ENCODE data around the gene OSBPL6.

The OSBPL6 gene

DNA sequence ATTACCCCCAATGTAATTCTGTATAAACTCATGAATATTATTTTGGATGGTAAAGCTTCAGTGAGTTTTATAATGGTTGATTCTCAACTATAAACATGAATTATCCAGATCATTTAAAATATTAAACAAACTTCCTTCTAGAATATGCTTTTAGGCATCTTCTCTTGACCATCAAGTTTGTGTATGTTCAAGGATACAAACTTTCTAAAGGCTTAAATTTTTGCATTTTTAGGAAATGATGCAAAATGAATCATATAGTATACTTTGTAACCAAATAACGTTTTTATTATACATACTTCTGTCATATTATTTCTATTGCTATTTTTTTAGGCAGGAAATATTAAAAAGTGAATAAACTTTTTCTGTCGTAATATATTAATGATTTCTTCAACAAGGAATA is 62.8 kb downstream of the OSBPL6 start:
- H3K36me3 ChIP-seq (replicated peaks; ENCODE audit: insufficient read depth, low read length) = no peaks in the 10 kb centered on the region
- no peak for DNase-seq

DNA sequence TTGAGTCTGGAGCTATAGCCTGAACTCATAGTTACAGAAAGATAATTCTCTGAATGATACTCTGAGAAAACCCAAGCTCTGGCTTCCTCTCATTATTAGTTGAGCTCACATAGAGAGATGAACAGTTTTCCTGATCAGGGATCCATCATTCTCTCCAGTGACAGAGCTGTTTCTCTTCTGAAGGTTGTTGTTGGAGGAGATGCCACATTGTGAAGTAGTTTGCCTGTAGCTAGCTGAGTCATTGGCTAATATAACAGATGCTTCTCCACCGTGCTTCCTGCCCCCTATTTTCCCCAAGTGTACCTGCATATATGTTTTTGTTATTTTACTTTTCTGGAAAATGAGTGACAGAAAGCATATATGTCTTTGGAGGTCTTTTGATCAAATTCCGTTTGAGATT is 64.6 kb downstream of the OSBPL6 start:
- Histone ChIP-seq H3K9me2 (replicated peaks; ENCODE audit: insufficient read depth, low read length) (no peaks in the 10 kb centered on the region), H3K4me1 (ENCODE audit: low read length) (no peaks in the 10 kb centered on the region), H3K79me2 (ENCODE audit: low read length) (no peaks in the 10 kb centered on the region), H4K20me1 (ENCODE audit: insufficient read depth, low read length) (no peaks in the 10 kb centered on the region), H3F3A (ENCODE audit: insufficient read depth, low read length) (no peaks in the 10 kb centered on the region), H3K4me2 (ENCODE audit: low read depth, low read length) (no peak overlapping the region), H3K9me3 (replicated peaks; ENCODE audit: insufficient read depth, low read length) (no peaks in the 10 kb centered on the region), H3K9ac (ENCODE audit: low read length) (no peak overlapping the region), H3K4me3 (ENCODE audit: low read length) (no peak overlapping the region), H2AFZ (ENCODE audit: low read length) (no peak overlapping the region), H3K36me3 (replicated peaks; ENCODE audit: insufficient read depth, low read length) (no peaks in the 10 kb centered on the region), H3K27me3 (replicated peaks; ENCODE audit: insufficient read depth, low read length) (no peaks in the 10 kb centered on the region), H3K27ac (ENCODE audit: low read length) (no peak overlapping the region)
- TF ChIP-seq CTCF (IDR thresholded peaks at IDR 0.05; ENCODE audit: low read length) = no peak
- TF ChIP-seq EZH2phosphoT487 (IDR thresholded peaks at IDR 0.05; ENCODE audit: low read length) = no peak
- no peak for TF ChIP-seq EZH2 (optimal IDR thresholded peaks at IDR 0.05; ENCODE audit: low read depth, low read length)
- DNase-seq = no peak

More for the DNA sequence above, 62.8 kb downstream of the OSBPL6 start:
- Histone ChIP-seq H3K79me2 (ENCODE audit: low read length) (no peaks in the 10 kb centered on the region), H3K4me3 (ENCODE audit: low read length) (no peak overlapping the region), H4K20me1 (ENCODE audit: insufficient read depth, low read length) (no peaks in the 10 kb centered on the region), H3K9me3 (replicated peaks; ENCODE audit: insufficient read depth, low read length) (no peaks in the 10 kb centered on the region), H3K4me2 (ENCODE audit: low read depth, low read length) (no peak overlapping the region), H3K27ac (ENCODE audit: low read length) (no peak overlapping the region), H3K27me3 (replicated peaks; ENCODE audit: insufficient read depth, low read length) (no peaks in the 10 kb centered on the region), H3F3A (ENCODE audit: insufficient read depth, low read length) (no peaks in the 10 kb centered on the region), H2AFZ (ENCODE audit: low read length) (no peak overlapping the region), H3K9ac (ENCODE audit: low read length) (no peak overlapping the region), H3K9me2 (replicated peaks; ENCODE audit: insufficient read depth, low read length) (no peaks in the 10 kb centered on the region), H3K4me1 (ENCODE audit: low read length) (no peaks in the 10 kb centered on the region)
- TF ChIP-seq EZH2 (optimal IDR thresholded peaks at IDR 0.05; ENCODE audit: low read depth, low read length) (no peak), EZH2phosphoT487 (IDR thresholded peaks at IDR 0.05; ENCODE audit: low read length) (no peak), CTCF (IDR thresholded peaks at IDR 0.05; ENCODE audit: low read length) (no peak)

GRCh38 chr2:178263159-178263860 is 69.0 kb downstream of the OSBPL6 start:
- Histone ChIP-seq H3K4me3 (ENCODE audit: low read length) (no peak overlapping the region), H3K36me3 (replicated peaks; ENCODE audit: insufficient read depth, low read length) (no peaks in the 10 kb centered on the region), H3K4me2 (ENCODE audit: low read depth, low read length) (no peak overlapping the region), H3K9ac (ENCODE audit: low read length) (no peak overlapping the region), H3K27me3 (replicated peaks; ENCODE audit: insufficient read depth, low read length) (no peaks in the 10 kb centered on the region), H2AFZ (ENCODE audit: low read length) (no peak overlapping the region), H3K27ac (ENCODE audit: low read length) (no peak overlapping the region), H3K9me3 (replicated peaks; ENCODE audit: insufficient read depth, low read length) (no peaks in the 10 kb centered on the region), H3F3A (ENCODE audit: insufficient read depth, low read length) (no peaks in the 10 kb centered on the region), H4K20me1 (ENCODE audit: insufficient read depth, low read length) (no peaks in the 10 kb centered on the region), H3K79me2 (ENCODE audit: low read length) (no peaks in the 10 kb centered on the region), H3K4me1 (ENCODE audit: low read length) (no peaks in the 10 kb centered on the region), H3K9me2 (replicated peaks; ENCODE audit: insufficient read depth, low read length) (no peaks in the 10 kb centered on the region)
- TF ChIP-seq EZH2phosphoT487 (IDR thresholded peaks at IDR 0.05; ENCODE audit: low read length) (no peak), EZH2 (optimal IDR thresholded peaks at IDR 0.05; ENCODE audit: low read depth, low read length) (no peak), CTCF (IDR thresholded peaks at IDR 0.05; ENCODE audit: low read length) (no peak)
- DNase-seq = no peak
